ENCODE measurements around the gene SLC35B1. TPM values are rescaled to one million over a fixed set of nuclear protein-coding genes. Genes with fewer than 3 reads are reported as not detected.
"Not testable (repeated sequence)": the region's sequence is repeated elsewhere in the genome, so short reads cannot be mapped to it uniquely, and the experiment has no call there.

SLC35B1 gene
- total RNA-seq, 2 experiments from 2014 or later: 55.8 to 70.1 TPM

GRCh38 chr17:49730078-49730784, 22.5 kb upstream of the SLC35B1 start:
- CTCF ChIA-PET: interaction anchor here (0.6 to 2.2 kb wide), 11 partner anchors 9 to 266 kb away, joined by 3 to 7 read pairs (median 4); partner anchors contain the start of gene SLC35B1
- Mint-ChIP-seq H3K4me1 (peaks cover 42% of the 10 kb centered on the region), H3K27ac (peak overlapping the region; percentile 68), H3K9me3 (no peaks in the 10 kb centered on the region), H3K36me3 (ENCODE audit: low read depth) (peaks cover 61% of the 10 kb centered on the region), H3K4me3 (no peak overlapping the region), H3K27me3 (no peaks in the 10 kb centered on the region)
- DNase-seq: no peak
- POLR2A ChIA-PET: no interaction called here

- Mint-ChIP-seq H3K4me1 (peaks cover 44% of the 10 kb centered on the region), H3K4me3 (no peak overlapping the region), H3K27me3 (no peaks in the 10 kb centered on the region), H3K27ac (peak overlapping the region; percentile 65), H3K9me3 (no peaks in the 10 kb centered on the region), H3K36me3 (ENCODE audit: low read depth) (peaks cover 64% of the 10 kb centered on the region)
- DNase-seq: no peak
- CTCF ChIA-PET: interaction anchor here (1.3 to 1.7 kb wide), 6 partner anchors 10 to 31 kb away, joined by 3 to 8 read pairs (median 4); partner anchors contain the start of gene SLC35B1
- POLR2A ChIA-PET: interaction anchor here (0.6 kb wide), 1 partner anchor 9 kb away, joined by 7 read pairs; no protein-coding TSS in a partner anchor
Measured at GRCh38 chr17:49729069-49729468, 21.3 kb upstream of the SLC35B1 start.

GRCh38 chr17:49728425-49728824, 20.7 kb upstream of the SLC35B1 start:
- H3K4me1 Mint-ChIP-seq: peaks cover 45% of the 10 kb centered on the region
- CTCF ChIA-PET: interaction anchor here (0.6 to 1.7 kb wide), 7 partner anchors 9 to 21 kb away, joined by 3 to 8 read pairs (median 5); partner anchors contain the start of gene SLC35B1
- peaks cover 66% of the 10 kb centered on the region for H3K36me3 Mint-ChIP-seq (ENCODE audit: low read depth)
- DNase-seq: no peak
- no peak overlapping the region for H3K4me3 Mint-ChIP-seq
- H3K9me3 Mint-ChIP-seq: no peaks in the 10 kb centered on the region
- H3K27ac Mint-ChIP-seq: no peak overlapping the region
- H3K27me3 Mint-ChIP-seq: no peaks in the 10 kb centered on the region
- POLR2A ChIA-PET: interaction anchor here (0.6 kb wide), 1 partner anchor 8 kb away, joined by 7 read pairs; no protein-coding TSS in a partner anchor

- DNase-seq: no peak
- POLR2A ChIA-PET: no interaction called here
- Mint-ChIP-seq H3K9me3 (no peaks in the 10 kb centered on the region), H3K27ac (no peak overlapping the region), H3K4me3 (no peak overlapping the region), H3K4me1 (peaks cover 39% of the 10 kb centered on the region), H3K36me3 (ENCODE audit: low read depth) (peaks cover 61% of the 10 kb centered on the region), H3K27me3 (no peaks in the 10 kb centered on the region)
- CTCF ChIA-PET: interaction anchor here (0.7 to 1.7 kb wide), 4 partner anchors 9 to 20 kb away, joined by 3 to 5 read pairs (median 4); partner anchors contain the start of gene SLC35B1
Measured at GRCh38 chr17:49727380-49727779, 19.6 kb upstream of the SLC35B1 start.

GRCh38 chr17:49725452-49726130, 17.8 kb upstream of the SLC35B1 start:
- Mint-ChIP-seq H3K4me3 (no peak overlapping the region), H3K27ac (peak overlapping the region; percentile 17), H3K9me3 (no peaks in the 10 kb centered on the region), H3K4me1 (peaks cover 31% of the 10 kb centered on the region), H3K36me3 (ENCODE audit: low read depth) (peaks cover 53% of the 10 kb centered on the region), H3K27me3 (no peaks in the 10 kb centered on the region)
- POLR2A ChIA-PET: no interaction called here
- no peak for DNase-seq
- CTCF ChIA-PET: interaction anchor here (1.0 kb wide), 1 partner anchor 59 kb away, joined by 3 read pairs; no protein-coding TSS in a partner anchor

GRCh38 chr17:49724552-49724951, 16.8 kb upstream of the SLC35B1 start:
- CTCF ChIA-PET: interaction anchor here (0.6 kb wide), 1 partner anchor 169 kb away, joined by 3 read pairs; no protein-coding TSS in a partner anchor
- H3K36me3 Mint-ChIP-seq (ENCODE audit: low read depth): peaks cover 59% of the 10 kb centered on the region
- POLR2A ChIA-PET, H3K9me3 Mint-ChIP-seq, H3K4me3 Mint-ChIP-seq, H3K27me3 Mint-ChIP-seq, DNase-seq, H3K27ac Mint-ChIP-seq: not testable (repeated sequence)
- peaks cover 24% of the 10 kb centered on the region for H3K4me1 Mint-ChIP-seq

- POLR2A ChIA-PET: no interaction called here
- Mint-ChIP-seq H3K4me1 (peaks cover 16% of the 10 kb centered on the region), H3K9me3 (no peaks in the 10 kb centered on the region), H3K27me3 (no peaks in the 10 kb centered on the region), H3K36me3 (ENCODE audit: low read depth) (peaks cover 59% of the 10 kb centered on the region), H3K4me3 (no peak overlapping the region), H3K27ac (no peak overlapping the region)
- CTCF ChIA-PET: interaction anchor here (1.5 kb wide), 1 partner anchor 16 kb away, joined by 8 read pairs; the partner anchor contains the start of gene SLC35B1
- DNase-seq: no peak
Measured at GRCh38 chr17:49723423-49723822, 15.7 kb upstream of the SLC35B1 start.

- Mint-ChIP-seq H3K27ac (peak overlapping the region; percentile 41), H3K4me3 (no peak overlapping the region), H3K4me1 (peaks cover 21% of the 10 kb centered on the region), H3K9me3 (no peaks in the 10 kb centered on the region), H3K36me3 (ENCODE audit: low read depth) (peaks cover 61% of the 10 kb centered on the region), H3K27me3 (no peaks in the 10 kb centered on the region)
- DNase-seq: no peak
- POLR2A ChIA-PET: no interaction called here
- CTCF ChIA-PET: interaction anchor here (0.6 to 6.2 kb wide), 8 partner anchors 10 to 152 kb away, joined by 3 to 31 read pairs (median 4); partner anchors contain the start of gene SLC35B1
Measured at GRCh38 chr17:49722066-49722465, 14.3 kb upstream of the SLC35B1 start.

GRCh38 chr17:49717371-49717861, 9.7 kb upstream of the SLC35B1 start:
- Mint-ChIP-seq H3K4me3 (no peak overlapping the region), H3K4me1 (peaks cover 35% of the 10 kb centered on the region), H3K9me3 (no peaks in the 10 kb centered on the region), H3K36me3 (ENCODE audit: low read depth) (peaks cover 63% of the 10 kb centered on the region), H3K27me3 (no peaks in the 10 kb centered on the region), H3K27ac (peak overlapping the region; percentile 71)
- POLR2A ChIA-PET: interaction anchor here (0.6 kb wide), 1 partner anchor 46 kb away, joined by 3 read pairs; no protein-coding TSS in a partner anchor
- no peak for DNase-seq
- CTCF ChIA-PET: interaction anchor here (0.6 to 6.2 kb wide), 6 partner anchors 9 to 1887 kb away, joined by 3 to 31 read pairs (median 4); partner anchors contain the start of genes NXPH3 and SLC35B1

- H3K9me3 Mint-ChIP-seq: no peaks in the 10 kb centered on the region
- H3K27me3 Mint-ChIP-seq: no peaks in the 10 kb centered on the region
- ChIA-PET CTCF (interaction anchor here (0.6 to 6.2 kb wide), 10 partner anchors 8 to 1887 kb away, joined by 3 to 31 read pairs (median 4); partner anchors contain the start of genes NXPH3 and SLC35B1), POLR2A (no interaction called here)
- H3K4me3 Mint-ChIP-seq: no peak overlapping the region
- no peak for DNase-seq
- peaks cover 35% of the 10 kb centered on the region for H3K4me1 Mint-ChIP-seq
- peaks cover 67% of the 10 kb centered on the region for H3K36me3 Mint-ChIP-seq (ENCODE audit: low read depth)
- H3K27ac Mint-ChIP-seq: no peak overlapping the region
Measured at GRCh38 chr17:49716668-49717364, 9.1 kb upstream of the SLC35B1 start.

GRCh38 chr17:49715717-49716279, 8.0 kb upstream of the SLC35B1 start:
- Mint-ChIP-seq H3K27ac (peak overlapping the region; percentile 71), H3K27me3 (no peaks in the 10 kb centered on the region), H3K36me3 (ENCODE audit: low read depth) (peaks cover 72% of the 10 kb centered on the region), H3K4me1 (peaks cover 39% of the 10 kb centered on the region), H3K4me3 (no peak overlapping the region), H3K9me3 (no peaks in the 10 kb centered on the region)
- ChIA-PET CTCF (interaction anchor here (0.6 to 6.2 kb wide), 19 partner anchors 7 to 372 kb away, joined by 3 to 31 read pairs (median 4); partner anchors contain the start of genes NXPH3 and SLC35B1), POLR2A (interaction anchor here (1.4 kb wide), 1 partner anchor 48 kb away, joined by 5 read pairs; the partner anchor contains the start of gene FAM117A)
- DNase-seq: no peak

All from activated CD4-positive, alpha-beta T cell treated with anti-CD3 and anti-CD28 coated beads, Interleukin-2, amount 10 ng/mL, durations not matched to agents 7 days and 5 days (primary cell).